HepG2 (cell line): ENCODE measurements around the gene TMEM107. TPM values are rescaled to one million over a fixed set of nuclear protein-coding genes. Genes with fewer than 3 reads are reported as not detected.

ENCODE experiments used
- EHMT2 ChIP-seq: fragments of 200-600 bp; sonication (generic); IDR thresholded peaks from 2 replicates; pipeline ENCODE4 v1.7.0; 2017; ENCODE audit warnings: antibody characterized with exemption, low read depth, low read length, borderline replicate concordance
- GFI1 ChIP-seq: sonication (generic); formaldehyde crosslinking; IDR thresholded peaks from 2 replicates; pipeline ENCODE4 v1.5.0; 2020; ENCODE audit warnings: missing genetic modification reagents, mild to moderate bottlenecking, borderline replicate concordance
- HMG20A ChIP-seq: IDR thresholded peaks from 2 replicates; pipeline ENCODE4 v1.6.1; 2016; ENCODE audit warnings: borderline replicate concordance
- HNF4A ChIP-seq: sonication (generic); formaldehyde crosslinking; IDR thresholded peaks from 2 replicates; pipeline ENCODE4 v1.4.0; 2020; ENCODE audit warnings: missing genetic modification reagents
- JUNB ChIP-seq: sonication (generic); formaldehyde crosslinking; IDR thresholded peaks from 2 replicates; pipeline ENCODE4 v1.8.0; 2022; ENCODE audit warnings: missing genetic modification reagents, mild to moderate bottlenecking, borderline replicate concordance
- KAT8 ChIP-seq: IDR thresholded peaks from 2 replicates; pipeline ENCODE4 v1.6.1; 2016; ENCODE audit warnings: missing genetic modification reagents, missing compliant biosample characterization
- KDM4B ChIP-seq: sonication (generic); formaldehyde crosslinking; IDR thresholded peaks from 2 replicates; pipeline ENCODE4 v1.4.0; 2020; ENCODE audit warnings: missing genetic modification reagents
- NCOA5 ChIP-seq: sonication (generic); formaldehyde crosslinking; IDR thresholded peaks from 2 replicates; pipeline ENCODE4 v1.4.0; 2020; ENCODE audit warnings: missing genetic modification reagents
- PAX8 ChIP-seq: sonication (generic); formaldehyde crosslinking; IDR thresholded peaks from 2 replicates; pipeline ENCODE4 v1.8.0; 2022; ENCODE audit warnings: mild to moderate bottlenecking, missing genetic modification reagents, borderline replicate concordance
- PLRG1 ChIP-seq: fragments of 450-650 bp; conservative IDR thresholded peaks from 2 replicates; pipeline ENCODE4 v1.6.1; 2016
- RFXAP ChIP-seq: sonication (generic); formaldehyde crosslinking; IDR thresholded peaks from 2 replicates; pipeline ENCODE4 v1.4.0; 2020; ENCODE audit warnings: missing genetic modification reagents, borderline replicate concordance
- SMYD3 ChIP-seq: sonication (generic); formaldehyde crosslinking; IDR thresholded peaks from 2 replicates; pipeline ENCODE4 v1.8.1; 2023; ENCODE audit warnings: mild to moderate bottlenecking, missing genetic modification reagents
- SSRP1 ChIP-seq: IDR thresholded peaks from 2 replicates; pipeline ENCODE4 v1.6.1; 2016; ENCODE audit warnings: control low read depth
- TCF12 ChIP-seq, 2 experiments: fragments of 450-650 bp in 1 of 2; sonication (generic) in 1 of 2; formaldehyde crosslinking in 1 of 2; IDR thresholded peaks; 2 replicates each; pipeline versions ENCODE4 v1.6.1 to v1.8.0; 2017 to 2022; ENCODE audit warnings: antibody characterized with exemption in 1 of 2, mild to moderate bottlenecking in 1 of 2, missing genetic modification reagents in 1 of 2, moderate library complexity in 1 of 2
- ZBTB3 ChIP-seq: sonication (generic); formaldehyde crosslinking; IDR thresholded peaks from 2 replicates; pipeline ENCODE4 v1.4.0; 2020; ENCODE audit warnings: low read depth, mild to moderate bottlenecking, moderate library complexity, missing genetic modification reagents, borderline replicate concordance
- ZFP37 ChIP-seq: sonication (generic); formaldehyde crosslinking; IDR thresholded peaks from 2 replicates; pipeline ENCODE4 v1.4.0; 2020; ENCODE audit warnings: missing genetic modification reagents, borderline replicate concordance
- ZFP41 ChIP-seq: sonication (generic); formaldehyde crosslinking; IDR thresholded peaks from 2 replicates; pipeline ENCODE4 v1.4.0; 2020; ENCODE audit warnings: mild to moderate bottlenecking, missing genetic modification reagents, borderline replicate concordance
- ZMYM4 ChIP-seq: sonication (generic); formaldehyde crosslinking; IDR thresholded peaks from 2 replicates; pipeline ENCODE4 v1.8.1; 2023; ENCODE audit warnings: mild to moderate bottlenecking, missing genetic modification reagents
- ZNF3 ChIP-seq: IDR thresholded peaks from 2 replicates; pipeline ENCODE4 v1.7.0; 2017; ENCODE audit warnings: inconsistent platforms
- ZNF383 ChIP-seq: sonication (generic); formaldehyde crosslinking; IDR thresholded peaks from 2 replicates; pipeline ENCODE4 v1.4.0; 2020; ENCODE audit warnings: missing genetic modification reagents, mild to moderate bottlenecking, borderline replicate concordance
- ZNF484 ChIP-seq: sonication (generic); formaldehyde crosslinking; IDR thresholded peaks from 2 replicates; pipeline ENCODE4 v1.5.1; 2020; ENCODE audit warnings: mild to moderate bottlenecking, low read depth, missing genetic modification reagents, borderline replicate concordance
- ZNF674 ChIP-seq: sonication (generic); formaldehyde crosslinking; IDR thresholded peaks from 2 replicates; pipeline ENCODE4 v1.5.0; 2020; ENCODE audit warnings: low read depth, mild to moderate bottlenecking, missing genetic modification reagents
- ZNF678 ChIP-seq: sonication (generic); formaldehyde crosslinking; IDR thresholded peaks from 2 replicates; pipeline ENCODE4 v1.4.0; 2020; ENCODE audit warnings: mild to moderate bottlenecking, missing genetic modification reagents
- ZNF713 ChIP-seq: sonication (generic); formaldehyde crosslinking; IDR thresholded peaks from 2 replicates; pipeline ENCODE4 v1.4.0; 2020; ENCODE audit warnings: mild to moderate bottlenecking, missing genetic modification reagents
- ZNF772 ChIP-seq: sonication (generic); formaldehyde crosslinking; IDR thresholded peaks from 2 replicates; pipeline ENCODE4 v1.5.0; 2020; ENCODE audit warnings: mild to moderate bottlenecking, missing genetic modification reagents
- polyA plus RNA-seq, 8 experiments: library from polyadenylated mRNA; depleted of rRNA in 3 of 8; stranded (reverse) in 7 of 8; unstranded in 1 of 8; fragments of >200 nt; fragmentation: Illumina TruSeq in 4 of 8; extraction: Trizol in 4 of 8; gene quantifications; 2 replicates each; pipeline versions ENCODE4 v1.2.1 to v1.2.3, GENCODE V29; 2011 to 2016; ENCODE audit warnings: low read depth in 4 of 8, missing spikeins in 1 of 8, mixed read lengths in 1 of 8; ENCODE audit not compliant: insufficient read depth in 1 of 8
- total RNA-seq, 5 experiments: library from RNA; depleted of rRNA; stranded (reverse); fragments of >200 nt; fragmentation: Illumina TruSeq; extraction: Trizol; gene quantifications; 2 replicates each; pipeline ENCODE4 v1.2.3, GENCODE V29; 2016; ENCODE audit warnings: low read depth in 1 of 5
- TF ChIP-seq, protein P1 (sequence below): sonication (generic); formaldehyde crosslinking; IDR thresholded peaks from 2 replicates; pipeline ENCODE4 v1.4.0; 2020; ENCODE audit warnings: missing genetic modification reagents
- TF ChIP-seq, protein P2 (sequence below): sonication (generic); formaldehyde crosslinking; IDR thresholded peaks from 2 replicates; pipeline ENCODE4 v1.5.0; 2020; ENCODE audit warnings: missing genetic modification reagents
- TF ChIP-seq, protein P3 (sequence below): sonication (generic); formaldehyde crosslinking; IDR thresholded peaks from 2 replicates; pipeline ENCODE4 v1.4.0; 2020; ENCODE audit warnings: missing genetic modification reagents
- TF ChIP-seq, protein P4 (sequence below): sonication (generic); formaldehyde crosslinking; IDR thresholded peaks from 2 replicates; pipeline ENCODE4 v1.4.0; 2020; ENCODE audit warnings: missing genetic modification reagents

Gene TMEM107
- total and polyA plus RNA-seq, 2 of the 13 experiments (the other 11 are each of a cell fraction or from before 2014, with no cell fraction given) = 7.2 to 15.3 TPM

DNA sequence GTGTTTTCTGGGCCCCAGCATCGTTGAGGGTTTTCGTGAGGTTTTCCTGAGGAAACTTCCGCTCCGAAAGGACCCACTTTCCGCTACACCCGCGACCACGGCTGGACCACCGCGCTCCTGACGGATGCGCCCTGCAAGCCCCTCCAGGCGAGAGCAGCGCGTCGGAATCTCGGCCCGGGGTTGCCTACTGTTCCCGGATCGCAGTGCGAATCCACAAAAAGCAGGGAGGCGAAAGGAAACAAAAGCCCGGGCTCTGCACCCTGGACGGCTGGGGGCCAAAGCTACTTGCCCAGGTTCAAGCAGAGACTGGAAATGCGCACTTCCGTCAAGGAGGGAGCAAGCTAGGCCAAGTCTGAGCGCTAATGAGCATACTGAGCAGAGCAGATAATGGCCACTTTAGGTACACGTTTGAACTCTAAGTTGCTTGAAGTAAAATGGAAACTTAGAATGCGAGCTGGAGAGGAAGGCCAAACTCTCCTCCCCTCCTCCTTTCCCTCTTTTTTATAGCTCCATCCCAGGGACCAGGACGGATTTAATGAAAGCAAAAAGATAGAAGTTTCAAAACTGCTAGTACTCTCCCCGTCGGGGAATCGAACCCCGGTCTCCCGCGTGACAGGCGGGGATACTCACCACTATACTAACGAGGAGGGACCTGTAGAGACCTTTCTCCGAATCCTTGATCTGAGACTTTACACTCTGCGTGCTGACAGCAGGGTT is 45.6 kb upstream of the TMEM107 start (continued):
- TF ChIP-seq ZFP37 (CRISPR knock-in tag) (no peak), ZNF484 (CRISPR knock-in tag) (no peak), ZMYM4 (CRISPR knock-in tag) (peak; percentile 2; the same call in 1 of the 2 replicates), NCOA5 (CRISPR knock-in tag) (no peak), ZBTB3 (CRISPR knock-in tag) (0 out of 2 replicates have a peak, but pooled peaks have one; percentile 25), RFXAP (no peak; the same call in 1 of the 2 replicates), ZNF713 (CRISPR knock-in tag) (no peak), ZFP41 (no peak), HNF4A (CRISPR knock-in tag) (no peak; the same call in 1 of the 2 replicates), ZNF3 (CRISPR knock-in tag) (no peak), ZNF674 (no peak), SSRP1 (CRISPR knock-in tag) (no peak), ZNF383 (CRISPR knock-in tag) (no peak; the same call in 1 of the 2 replicates), GFI1 (CRISPR knock-in tag) (no peak), KDM4B (CRISPR knock-in tag) (no peak), HMG20A (CRISPR knock-in tag) (no peak), ZNF772 (no peak), PLRG1 (no peak), TCF12 (IDR thresholded peaks at IDR 0.05) (no peak), TCF12 (CRISPR knock-in tag; IDR thresholded peaks at IDR 0.05) (no peak), KAT8 (CRISPR knock-in tag) (no peak; the same call in 1 of the 2 replicates), PAX8 (CRISPR knock-in tag) (no peak), JUNB (no peak), EHMT2 (no peak), SMYD3 (CRISPR knock-in tag) (no peak), ZNF678 (no peak)
- TF ChIP-seq, protein P1, sequence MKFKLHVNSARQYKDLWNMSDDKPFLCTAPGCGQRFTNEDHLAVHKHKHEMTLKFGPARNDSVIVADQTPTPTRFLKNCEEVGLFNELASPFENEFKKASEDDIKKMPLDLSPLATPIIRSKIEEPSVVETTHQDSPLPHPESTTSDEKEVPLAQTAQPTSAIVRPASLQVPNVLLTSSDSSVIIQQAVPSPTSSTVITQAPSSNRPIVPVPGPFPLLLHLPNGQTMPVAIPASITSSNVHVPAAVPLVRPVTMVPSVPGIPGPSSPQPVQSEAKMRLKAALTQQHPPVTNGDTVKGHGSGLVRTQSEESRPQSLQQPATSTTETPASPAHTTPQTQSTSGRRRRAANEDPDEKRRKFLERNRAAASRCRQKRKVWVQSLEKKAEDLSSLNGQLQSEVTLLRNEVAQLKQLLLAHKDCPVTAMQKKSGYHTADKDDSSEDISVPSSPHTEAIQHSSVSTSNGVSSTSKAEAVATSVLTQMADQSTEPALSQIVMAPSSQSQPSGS (CRISPR knock-in tag) = 0 out of 2 replicates have a peak, but pooled peaks have one; percentile 35
- TF ChIP-seq, protein P2, sequence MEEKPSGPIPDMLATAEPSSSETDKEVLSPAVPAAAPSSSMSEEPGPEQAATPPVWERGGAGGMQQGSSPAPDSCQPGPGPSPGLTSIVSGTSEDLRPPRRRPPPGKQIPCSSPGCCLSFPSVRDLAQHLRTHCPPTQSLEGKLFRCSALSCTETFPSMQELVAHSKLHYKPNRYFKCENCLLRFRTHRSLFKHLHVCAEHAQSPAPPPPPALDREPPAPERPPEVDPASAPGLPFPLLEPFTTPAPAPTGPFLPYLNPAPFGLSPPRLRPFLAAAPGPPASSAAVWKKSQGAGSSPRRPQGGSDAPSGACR (CRISPR knock-in tag) = 0 out of 2 replicates have a peak, but pooled peaks have one; percentile 30
- TF ChIP-seq, protein P3, sequence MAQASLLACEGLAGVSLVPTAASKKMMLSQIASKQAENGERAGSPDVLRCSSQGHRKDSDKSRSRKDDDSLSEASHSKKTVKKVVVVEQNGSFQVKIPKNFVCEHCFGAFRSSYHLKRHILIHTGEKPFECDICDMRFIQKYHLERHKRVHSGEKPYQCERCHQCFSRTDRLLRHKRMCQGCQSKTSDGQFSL (CRISPR knock-in tag) = 0 out of 2 replicates have a peak, but pooled peaks have one; percentile 24
- TF ChIP-seq, protein P4, sequence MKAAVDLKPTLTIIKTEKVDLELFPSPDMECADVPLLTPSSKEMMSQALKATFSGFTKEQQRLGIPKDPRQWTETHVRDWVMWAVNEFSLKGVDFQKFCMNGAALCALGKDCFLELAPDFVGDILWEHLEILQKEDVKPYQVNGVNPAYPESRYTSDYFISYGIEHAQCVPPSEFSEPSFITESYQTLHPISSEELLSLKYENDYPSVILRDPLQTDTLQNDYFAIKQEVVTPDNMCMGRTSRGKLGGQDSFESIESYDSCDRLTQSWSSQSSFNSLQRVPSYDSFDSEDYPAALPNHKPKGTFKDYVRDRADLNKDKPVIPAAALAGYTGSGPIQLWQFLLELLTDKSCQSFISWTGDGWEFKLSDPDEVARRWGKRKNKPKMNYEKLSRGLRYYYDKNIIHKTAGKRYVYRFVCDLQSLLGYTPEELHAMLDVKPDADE (CRISPR knock-in tag) = no peak
